Measurements from ENCODE around the gene FAM193A.

Gene FAM193A

DNA sequence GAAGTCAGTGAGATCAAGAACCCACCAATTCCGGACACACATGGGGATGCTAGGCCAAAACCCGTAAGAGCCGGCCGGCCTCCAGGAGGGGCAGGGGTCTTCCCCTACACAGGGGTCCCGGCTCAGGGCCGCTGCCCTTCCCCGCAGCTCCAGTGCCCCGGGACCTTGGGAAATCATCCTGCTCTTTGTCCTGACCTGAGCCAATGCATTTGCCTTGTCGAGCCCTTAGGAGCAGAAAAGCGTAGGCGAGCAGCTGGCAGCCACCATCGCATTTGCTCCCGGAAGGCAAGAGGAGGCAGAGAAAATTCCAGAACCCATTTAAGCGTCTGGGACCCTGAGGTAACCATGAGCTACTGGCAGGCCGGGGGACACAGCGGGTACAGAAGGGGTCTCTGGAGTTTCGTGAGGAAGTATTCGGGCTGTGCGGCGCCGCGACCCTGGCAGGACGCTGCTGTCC lies 227.1 kb downstream of the FAM193A start:
- no peak for DNase-seq (ENCODE audit: low read depth)

DNA sequence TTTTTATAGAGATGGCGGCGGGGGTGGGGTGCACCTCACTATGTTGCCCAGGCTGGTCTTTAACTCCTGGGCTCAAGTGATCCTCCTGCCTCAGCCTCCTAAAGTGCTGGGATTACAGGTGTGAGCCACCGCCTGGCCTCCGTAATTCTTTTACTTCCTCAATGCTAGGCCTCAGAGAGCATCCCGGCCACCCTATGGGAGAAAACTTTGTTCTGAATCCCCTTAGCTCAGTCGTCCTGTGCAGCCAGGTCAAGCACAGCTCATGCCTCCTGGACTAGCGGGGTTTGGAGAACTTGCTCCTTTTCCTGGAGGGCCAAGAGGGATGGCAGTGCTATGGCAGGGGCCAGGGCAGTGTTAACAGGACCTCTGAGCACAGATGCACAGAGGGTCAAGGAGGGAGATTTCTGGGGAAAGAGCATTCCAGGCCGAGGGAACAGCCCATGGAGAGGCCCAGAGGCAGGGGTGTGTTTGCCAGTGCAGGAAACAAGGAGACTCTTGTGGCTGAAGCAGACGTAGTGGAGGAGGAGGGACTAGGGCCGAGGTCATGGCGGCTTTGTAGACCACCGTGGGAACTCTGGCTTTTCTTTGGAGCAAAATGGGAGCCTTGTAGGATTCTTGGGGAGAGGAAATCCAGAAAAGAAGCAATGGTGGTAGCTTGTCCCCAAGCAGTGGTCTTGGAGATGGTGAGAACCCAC lies 229.5 kb downstream of the FAM193A start:
- TF ChIP-seq, protein P1, sequence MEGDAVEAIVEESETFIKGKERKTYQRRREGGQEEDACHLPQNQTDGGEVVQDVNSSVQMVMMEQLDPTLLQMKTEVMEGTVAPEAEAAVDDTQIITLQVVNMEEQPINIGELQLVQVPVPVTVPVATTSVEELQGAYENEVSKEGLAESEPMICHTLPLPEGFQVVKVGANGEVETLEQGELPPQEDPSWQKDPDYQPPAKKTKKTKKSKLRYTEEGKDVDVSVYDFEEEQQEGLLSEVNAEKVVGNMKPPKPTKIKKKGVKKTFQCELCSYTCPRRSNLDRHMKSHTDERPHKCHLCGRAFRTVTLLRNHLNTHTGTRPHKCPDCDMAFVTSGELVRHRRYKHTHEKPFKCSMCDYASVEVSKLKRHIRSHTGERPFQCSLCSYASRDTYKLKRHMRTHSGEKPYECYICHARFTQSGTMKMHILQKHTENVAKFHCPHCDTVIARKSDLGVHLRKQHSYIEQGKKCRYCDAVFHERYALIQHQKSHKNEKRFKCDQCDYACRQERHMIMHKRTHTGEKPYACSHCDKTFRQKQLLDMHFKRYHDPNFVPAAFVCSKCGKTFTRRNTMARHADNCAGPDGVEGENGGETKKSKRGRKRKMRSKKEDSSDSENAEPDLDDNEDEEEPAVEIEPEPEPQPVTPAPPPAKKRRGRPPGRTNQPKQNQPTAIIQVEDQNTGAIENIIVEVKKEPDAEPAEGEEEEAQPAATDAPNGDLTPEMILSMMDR (IDR thresholded peaks at IDR 0.05; ENCODE audit: control insufficient read depth, insufficient read depth, low read depth, low read length, missing control alignments), result no peak

More for the DNA sequence above, 227.1 kb downstream of the FAM193A start:
- TF ChIP-seq, protein P1 (IDR thresholded peaks at IDR 0.05; ENCODE audit: control insufficient read depth, insufficient read depth, low read depth, low read length, missing control alignments), result no peak
- H3K4me3 ChIP-seq (ENCODE audit: control insufficient read depth, low read depth, low read length), result peak overlapping the region; percentile 44

DNA sequence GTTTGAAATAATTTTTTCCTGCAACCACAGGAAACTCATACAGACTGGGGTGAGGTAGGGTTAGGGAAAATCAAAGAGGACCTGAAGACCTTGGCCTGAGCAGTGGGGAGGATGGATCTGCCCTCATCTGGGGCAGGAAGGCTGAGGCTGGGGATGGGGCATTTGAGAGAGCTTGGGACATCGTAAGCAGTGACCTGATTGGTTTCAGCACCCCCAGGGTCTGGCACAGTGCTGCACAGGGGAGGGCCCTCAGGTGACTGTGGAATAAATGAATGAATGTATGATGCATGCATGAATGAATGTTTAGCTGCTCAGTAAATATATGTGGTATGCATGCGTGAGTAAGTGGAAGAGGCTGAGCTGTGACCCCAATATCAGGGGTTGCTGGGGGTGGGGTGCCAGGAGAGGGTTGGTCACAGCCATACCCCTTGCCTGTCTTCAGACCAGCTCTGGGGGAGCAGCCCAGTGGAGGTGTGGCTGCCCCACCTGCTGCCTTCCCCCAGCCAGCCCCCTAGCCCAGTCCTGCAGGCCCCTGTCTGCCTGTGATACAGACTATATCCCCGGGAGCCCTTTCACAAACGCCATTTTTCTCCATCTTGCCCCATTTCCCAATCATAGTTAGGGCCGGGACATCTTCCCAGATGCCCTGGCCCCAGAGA lies 230.7 kb downstream of the FAM193A start:
- no peak overlapping the region for H3K4me3 ChIP-seq (ENCODE audit: control insufficient read depth, low read depth, low read length)
- TF ChIP-seq, protein P1 (IDR thresholded peaks at IDR 0.05; ENCODE audit: control insufficient read depth, insufficient read depth, low read depth, low read length, missing control alignments), result no peak
- DNase-seq (ENCODE audit: low read depth), result no peak

More for the DNA sequence above, 229.5 kb downstream of the FAM193A start:
- DNase-seq (ENCODE audit: low read depth), result no peak
- no peak overlapping the region for H3K4me3 ChIP-seq (ENCODE audit: control insufficient read depth, low read depth, low read length)

DNA sequence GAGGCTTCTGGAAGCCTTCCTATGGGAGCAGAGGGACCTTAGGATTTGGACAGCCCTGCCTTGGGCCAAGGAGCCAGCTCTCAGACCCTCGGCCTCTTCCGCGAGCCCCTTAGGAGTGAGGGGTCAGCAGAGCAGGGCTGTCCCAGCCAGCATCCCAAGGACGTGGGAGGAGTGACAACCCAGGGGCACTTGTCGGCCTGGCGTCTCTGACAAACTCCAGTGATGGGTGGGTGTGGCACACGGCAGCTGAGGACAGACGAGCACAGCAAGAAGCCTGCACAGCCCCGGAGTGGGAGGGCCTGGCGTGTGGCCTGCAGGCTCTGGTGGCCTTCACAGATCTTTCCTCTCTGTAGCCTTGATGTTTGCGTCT lies 231.2 kb downstream of the FAM193A start:
- TF ChIP-seq, protein P1 (IDR thresholded peaks at IDR 0.05; ENCODE audit: control insufficient read depth, insufficient read depth, low read depth, low read length, missing control alignments), result no peak
- H3K4me3 ChIP-seq (ENCODE audit: control insufficient read depth, low read depth, low read length), result no peak overlapping the region
- no peak for DNase-seq (ENCODE audit: low read depth)

DNA sequence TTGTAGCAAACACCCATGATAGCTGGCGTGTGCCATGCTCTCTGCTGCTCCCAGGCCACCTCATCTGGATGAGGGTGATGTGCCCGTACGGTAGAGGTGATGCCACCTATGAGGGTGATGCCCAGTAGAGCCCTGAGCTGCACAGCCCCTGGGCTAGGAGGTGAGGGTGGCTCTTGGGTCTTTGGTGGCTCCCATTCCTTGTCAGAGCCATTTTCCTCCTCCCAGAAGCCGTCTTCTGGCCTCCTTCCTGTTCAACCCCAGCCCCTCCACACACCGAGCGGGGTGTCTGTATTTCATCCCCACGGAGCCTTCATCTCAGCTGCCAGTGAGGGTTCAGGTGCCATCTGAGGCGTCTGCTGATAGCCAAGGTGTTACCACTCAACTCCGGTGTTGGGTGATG lies 231.7 kb downstream of the FAM193A start:
- no peak overlapping the region for H3K4me3 ChIP-seq (ENCODE audit: control insufficient read depth, low read depth, low read length)
- DNase-seq (ENCODE audit: low read depth), result no peak
- TF ChIP-seq, protein P1 (IDR thresholded peaks at IDR 0.05; ENCODE audit: control insufficient read depth, insufficient read depth, low read depth, low read length, missing control alignments), result no peak

DNA sequence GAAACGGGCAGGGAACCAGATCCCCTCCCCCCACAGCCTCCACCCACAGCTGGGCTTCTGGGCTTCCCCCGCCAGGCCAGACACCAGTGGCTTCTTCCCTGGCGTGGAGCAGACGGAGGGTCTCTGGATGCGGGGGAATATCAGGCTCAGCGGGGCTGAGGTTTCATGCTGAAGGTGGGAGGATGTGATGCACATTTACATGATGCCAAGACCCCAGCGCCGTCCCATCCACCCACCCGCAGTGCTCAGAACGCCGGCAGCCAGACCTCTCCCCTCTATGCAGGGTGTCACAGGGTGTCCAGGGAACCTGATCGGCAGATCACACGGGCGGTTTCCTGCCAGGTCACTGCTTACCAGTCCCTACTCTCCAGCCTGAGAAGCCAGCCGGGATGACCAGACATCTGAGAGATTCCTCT lies 232.5 kb downstream of the FAM193A start:
- no peak overlapping the region for H3K4me3 ChIP-seq (ENCODE audit: control insufficient read depth, low read depth, low read length)
- DNase-seq (ENCODE audit: low read depth), result no peak
- TF ChIP-seq, protein P1 (IDR thresholded peaks at IDR 0.05; ENCODE audit: control insufficient read depth, insufficient read depth, low read depth, low read length, missing control alignments), result no peak

Measured in AG09309 (cell line).